D721Med (cell line): ENCODE measurements around the gene PRKG1.

ENCODE experiments used
- DNase-seq: peaks from one replicate; pipeline ENCODE4 v3.0.0; 2011; ENCODE audit warnings: low spot score; ENCODE audit not compliant: insufficient read length
- FAIRE-seq: peaks from 2 replicates; lab custom pipeline; 2011; peaks lifted over from hg19 to GRCh38; lab: Jason Lieb, UNC
- CTCF ChIP-seq: IDR thresholded peaks from 2 replicates; pipeline ENCODE4 v1.5.1; 2012; ENCODE audit warnings: mild to moderate bottlenecking, control low read depth; ENCODE audit not compliant: insufficient read depth; ENCODE audit errors: missing control alignments

PRKG1 gene

GRCh38 chr10:52099026-52099600, 1024.8 kb downstream of the PRKG1 start:
- FAIRE-seq (no peak), DNase-seq (no peak)
- no peak for TF ChIP-seq CTCF

GRCh38 chr10:52100011-52100547, 1025.8 kb downstream of the PRKG1 start:
- FAIRE-seq: no peak
- no peak for DNase-seq
- TF ChIP-seq CTCF: no peak

- no peak for TF ChIP-seq CTCF
- no peak for DNase-seq
- no peak for FAIRE-seq
Measured at GRCh38 chr10:52105301-52105700, 1031.0 kb downstream of the PRKG1 start.

- TF ChIP-seq CTCF: no peak
- DNase-seq (no peak), FAIRE-seq (no peak)
Measured at GRCh38 chr10:52106011-52106410, 1031.7 kb downstream of the PRKG1 start.

- no peak for FAIRE-seq
- no peak for DNase-seq
- no peak for TF ChIP-seq CTCF
Measured at GRCh38 chr10:52106899-52107298, 1032.6 kb downstream of the PRKG1 start.

GRCh38 chr10:52108236-52108635, 1033.9 kb downstream of the PRKG1 start:
- no peak for FAIRE-seq
- no peak for DNase-seq
- TF ChIP-seq CTCF: no peak

GRCh38 chr10:52110576-52110975, 1036.3 kb downstream of the PRKG1 start:
- no peak for FAIRE-seq
- DNase-seq: no peak
- no peak for TF ChIP-seq CTCF
